LNCaP clone FGC (cell line): ENCODE data around the gene RBM19.

Source experiments
- DNase-seq: peaks from one replicate; pipeline ENCODE4 v3.0.0-alpha.2; 2011; ENCODE audit warnings: low read depth
- H3K4me3 ChIP-seq: 2 replicates; pipeline ENCODE4 v1.5.1; 2011; ENCODE audit warnings: mild to moderate bottlenecking, low read depth, low read length, control low read depth
- CTCF ChIP-seq: IDR thresholded peaks from 2 replicates; pipeline ENCODE4 v1.5.1; 2012; ENCODE audit warnings: mild to moderate bottlenecking; ENCODE audit not compliant: control insufficient read depth, insufficient read depth; ENCODE audit errors: extremely low read depth

Gene RBM19

GRCh38 chr12:113945174-113946173 lies 20.7 kb downstream of the RBM19 start:
- H3K4me3 ChIP-seq, result no peak overlapping the region
- TF ChIP-seq CTCF, result no peak
- no peak for DNase-seq

GRCh38 chr12:113942209-113942608 lies 23.9 kb downstream of the RBM19 start:
- no peak overlapping the region for H3K4me3 ChIP-seq
- no peak for TF ChIP-seq CTCF
- no peak for DNase-seq

GRCh38 chr12:113941208-113941486 lies 25.0 kb downstream of the RBM19 start:
- H3K4me3 ChIP-seq, result no peak overlapping the region
- no peak for DNase-seq
- TF ChIP-seq CTCF, result no peak

GRCh38 chr12:113940357-113941207 lies 25.5 kb downstream of the RBM19 start:
- no peak for TF ChIP-seq CTCF
- no peak overlapping the region for H3K4me3 ChIP-seq
- DNase-seq, result no peak

GRCh38 chr12:113939867-113940266 lies 26.3 kb downstream of the RBM19 start:
- DNase-seq, result no peak
- H3K4me3 ChIP-seq, result no peak overlapping the region
- TF ChIP-seq CTCF, result no peak

GRCh38 chr12:113938471-113938870 lies 27.7 kb downstream of the RBM19 start:
- H3K4me3 ChIP-seq, result no peak overlapping the region
- TF ChIP-seq CTCF, result no peak
- DNase-seq, result no peak

GRCh38 chr12:113936460-113936859 lies 29.7 kb downstream of the RBM19 start:
- no peak for DNase-seq
- no peak overlapping the region for H3K4me3 ChIP-seq
- TF ChIP-seq CTCF, result no peak
